Cerebellar nuclear complex (tissue), 1 donor: Measurements from ENCODE around the gene TIPARP.
"Not testable (repeated sequence)": the region's sequence is repeated elsewhere in the genome, so short reads cannot be mapped to it uniquely, and the experiment has no call there.

Experiments
- DNase-seq, 2 experiments: peaks; one replicate each; lab custom pipeline; 2025; lab: John Stamatoyannopoulos, UW

TIPARP gene

GRCh38 chr3:156646958-156647357 is 27.4 kb upstream of the TIPARP start:
- no peak for DNase-seq

GRCh38 chr3:156648086-156648485 is 26.3 kb upstream of the TIPARP start:
- no peak for DNase-seq

DNA sequence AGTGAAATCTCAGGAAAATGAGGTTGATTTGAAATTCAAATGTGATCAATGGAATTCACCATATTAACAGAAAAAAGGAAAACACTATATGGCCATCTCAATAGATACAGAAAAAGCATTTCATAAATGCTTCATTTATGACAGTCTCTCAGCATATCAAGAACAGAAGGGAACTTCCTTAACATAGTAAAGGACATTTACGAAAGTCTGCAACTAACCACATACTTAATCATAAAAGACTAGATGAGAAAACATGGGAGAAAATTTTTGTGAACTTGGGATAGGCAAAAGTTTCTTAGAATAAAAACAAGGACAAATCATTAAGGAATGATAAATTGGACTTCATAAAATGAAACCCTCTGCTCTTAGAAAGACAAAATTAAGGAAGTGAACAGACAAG is 24.7 kb upstream of the TIPARP start:
- DNase-seq: no peak

DNA sequence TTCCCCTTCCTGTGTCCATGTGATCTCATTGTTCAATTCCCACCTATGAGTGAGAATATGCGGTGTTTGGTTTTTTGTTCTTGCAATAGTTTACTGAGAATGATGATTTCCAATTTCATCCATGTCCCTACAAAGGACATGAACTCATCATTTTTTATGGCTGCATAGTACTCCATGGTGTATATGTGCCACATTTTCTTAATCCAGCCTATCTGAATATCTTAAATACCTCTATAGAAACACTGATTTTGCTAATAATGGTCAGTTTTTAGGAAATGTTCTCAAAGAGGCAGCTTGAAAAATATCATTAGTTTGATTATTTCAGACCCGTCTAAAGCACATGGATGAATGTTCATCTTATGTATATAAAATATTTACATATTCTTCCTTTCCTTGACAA is 21.7 kb upstream of the TIPARP start:
- not testable (repeated sequence) for DNase-seq

GRCh38 chr3:156654834-156655233 is 19.6 kb upstream of the TIPARP start:
- DNase-seq: no peak

- DNase-seq: no peak
Observed at GRCh38 chr3:156655819-156656550, 18.4 kb upstream of the TIPARP start.

DNA sequence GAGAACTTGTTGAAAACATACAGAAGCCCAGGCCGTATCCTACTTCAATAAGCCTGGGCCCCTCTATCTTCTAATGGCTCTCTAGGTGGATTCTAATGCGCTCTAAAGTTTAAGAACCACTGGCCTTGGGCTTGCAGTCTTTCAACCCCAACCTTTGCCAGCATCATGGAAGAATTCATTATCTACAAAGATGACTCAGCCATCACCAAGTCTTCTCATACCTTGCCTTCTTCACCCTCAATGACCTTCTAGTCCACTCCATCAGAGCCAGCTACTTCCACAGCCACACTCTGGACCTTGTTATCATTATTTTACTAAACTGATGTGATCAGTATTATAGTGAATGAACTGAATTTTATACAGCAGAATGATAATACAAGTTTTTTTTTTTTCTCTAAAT is 16.9 kb upstream of the TIPARP start:
- DNase-seq: no peak

- DNase-seq: no peak
Observed at GRCh38 chr3:156657862-156658731, 16.3 kb upstream of the TIPARP start.

GRCh38 chr3:156658732-156659090 is 15.7 kb upstream of the TIPARP start:
- DNase-seq: no peak

DNA sequence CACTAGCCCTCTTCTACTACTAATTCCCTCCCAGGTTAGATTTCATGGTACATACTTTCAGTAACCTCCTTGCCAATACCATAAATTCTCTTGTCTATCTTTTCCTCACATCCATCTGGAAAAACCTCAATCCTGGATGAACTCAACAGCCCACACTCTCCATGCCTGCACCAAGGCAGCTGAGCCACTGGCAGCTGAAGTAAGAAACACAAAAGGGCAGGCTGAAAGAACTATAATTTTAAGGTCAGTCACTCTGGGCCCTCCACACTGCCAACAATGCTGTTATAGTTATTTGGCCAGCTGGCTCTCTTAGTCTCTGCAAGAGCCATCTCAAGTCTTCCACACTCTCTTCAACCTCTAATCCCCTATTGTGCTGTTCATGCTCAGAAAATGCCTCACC is 15.1 kb upstream of the TIPARP start:
- no peak for DNase-seq

DNA sequence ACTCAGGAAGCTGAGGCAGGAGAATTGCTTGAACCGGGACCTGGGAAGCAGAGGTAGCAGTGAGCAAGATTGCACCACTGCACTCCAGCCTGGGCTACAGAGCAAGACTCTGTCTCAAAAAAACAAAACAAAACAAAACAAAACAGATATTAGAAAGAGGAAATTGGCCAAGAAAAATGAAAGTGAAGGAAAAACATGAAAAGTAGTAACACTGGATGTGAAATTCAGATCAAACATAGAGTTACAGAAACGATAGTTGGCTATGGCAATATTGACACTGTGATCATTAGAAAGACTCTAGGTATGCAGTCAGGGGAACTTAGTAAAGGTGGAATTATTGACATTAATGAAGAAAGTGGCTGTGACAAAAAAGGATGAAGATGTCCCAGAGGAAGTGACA is 13.2 kb upstream of the TIPARP start:
- DNase-seq: no peak

DNA sequence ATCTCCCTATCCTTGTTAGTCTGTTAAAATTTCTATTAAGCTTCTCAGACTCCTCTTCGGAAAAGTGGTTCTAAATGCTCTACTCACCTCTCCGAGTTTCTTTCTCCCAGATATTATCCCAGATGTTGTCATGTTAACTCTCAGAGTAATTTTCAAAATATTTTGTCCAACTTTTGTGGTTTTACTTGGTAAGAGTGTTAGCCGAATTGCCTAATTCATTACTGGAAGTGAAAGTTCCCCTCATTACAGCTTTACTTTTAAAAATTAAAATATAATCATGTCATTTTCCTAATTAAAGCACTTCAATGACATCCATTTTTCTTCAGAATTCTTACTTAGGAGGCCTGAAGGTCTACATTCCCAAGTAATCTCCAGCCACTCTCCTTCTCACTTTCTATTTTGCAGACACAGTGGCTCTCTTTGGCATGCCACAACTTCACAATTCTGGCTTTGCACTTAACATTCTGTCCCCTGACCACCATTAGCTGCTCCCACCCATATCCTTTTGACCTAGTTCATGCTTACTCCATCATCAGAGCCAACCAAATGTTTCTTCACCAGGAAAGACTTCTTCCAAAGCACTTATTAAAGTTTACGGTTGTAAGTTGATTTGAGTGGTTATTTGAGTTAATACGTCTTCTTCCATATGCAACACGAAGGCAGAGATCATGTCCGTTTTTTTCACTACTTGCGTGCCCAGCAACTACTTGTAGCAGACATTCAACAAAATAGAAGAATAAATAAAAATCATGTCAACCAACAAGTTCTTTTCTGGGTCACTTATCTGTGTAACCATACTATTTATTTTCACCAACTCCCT is 10.2 kb upstream of the TIPARP start:
- DNase-seq: no peak

DNA sequence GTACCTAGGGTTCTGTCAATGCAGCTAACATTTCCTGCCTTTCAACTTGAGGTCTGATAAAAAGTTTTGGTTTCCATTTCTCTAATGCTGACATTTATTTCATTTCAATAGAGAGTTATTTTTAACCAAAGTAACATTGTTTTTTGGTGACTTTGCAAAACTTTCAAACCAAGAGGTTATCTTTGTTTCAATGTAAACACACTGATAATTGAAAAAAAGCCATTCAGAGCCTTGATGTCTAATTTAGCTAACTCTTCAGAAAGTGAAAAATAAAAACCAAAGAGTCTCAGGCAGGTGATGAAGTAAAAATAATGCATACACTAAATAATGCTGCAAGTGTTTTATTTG is 9.6 kb upstream of the TIPARP start:
- DNase-seq: no peak

DNA sequence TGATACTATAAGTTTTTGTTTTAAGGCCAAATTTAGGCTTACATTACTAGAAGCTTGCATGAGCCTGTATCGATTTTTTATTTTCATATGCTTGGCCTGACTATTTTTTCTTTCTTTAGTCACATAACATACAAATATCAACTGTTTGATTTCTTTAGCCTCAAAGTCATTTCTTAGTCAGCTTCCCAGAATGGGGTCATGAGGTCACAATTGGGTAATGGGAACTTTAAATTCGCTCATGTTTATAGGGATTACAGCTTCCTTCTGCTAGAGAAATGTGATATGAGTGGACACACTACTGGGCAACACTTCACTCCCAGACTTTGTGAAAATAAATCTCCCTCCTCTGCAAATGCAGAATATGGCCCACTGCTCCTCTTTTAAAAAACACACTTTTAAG is 9.1 kb upstream of the TIPARP start:
- DNase-seq: no peak

DNA sequence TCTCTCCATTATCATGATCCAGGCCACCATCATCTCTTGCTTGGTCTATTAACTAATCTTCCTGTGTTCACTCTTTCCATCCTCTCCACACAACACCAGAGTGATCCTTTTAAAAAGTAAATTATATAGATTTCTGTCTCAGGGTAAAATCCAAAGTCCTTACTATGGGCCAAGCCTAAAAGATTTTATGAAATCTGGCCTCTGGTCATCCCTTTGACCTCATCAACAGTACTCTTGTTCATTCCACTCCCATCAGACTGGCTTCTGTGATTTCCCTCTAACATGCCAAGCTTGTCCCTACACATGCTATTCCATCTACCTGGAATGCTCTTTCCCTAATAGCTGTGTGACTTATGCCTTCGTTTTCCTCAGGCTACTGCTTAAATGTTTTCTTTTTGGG is 8.3 kb upstream of the TIPARP start:
- DNase-seq: no peak

DNA sequence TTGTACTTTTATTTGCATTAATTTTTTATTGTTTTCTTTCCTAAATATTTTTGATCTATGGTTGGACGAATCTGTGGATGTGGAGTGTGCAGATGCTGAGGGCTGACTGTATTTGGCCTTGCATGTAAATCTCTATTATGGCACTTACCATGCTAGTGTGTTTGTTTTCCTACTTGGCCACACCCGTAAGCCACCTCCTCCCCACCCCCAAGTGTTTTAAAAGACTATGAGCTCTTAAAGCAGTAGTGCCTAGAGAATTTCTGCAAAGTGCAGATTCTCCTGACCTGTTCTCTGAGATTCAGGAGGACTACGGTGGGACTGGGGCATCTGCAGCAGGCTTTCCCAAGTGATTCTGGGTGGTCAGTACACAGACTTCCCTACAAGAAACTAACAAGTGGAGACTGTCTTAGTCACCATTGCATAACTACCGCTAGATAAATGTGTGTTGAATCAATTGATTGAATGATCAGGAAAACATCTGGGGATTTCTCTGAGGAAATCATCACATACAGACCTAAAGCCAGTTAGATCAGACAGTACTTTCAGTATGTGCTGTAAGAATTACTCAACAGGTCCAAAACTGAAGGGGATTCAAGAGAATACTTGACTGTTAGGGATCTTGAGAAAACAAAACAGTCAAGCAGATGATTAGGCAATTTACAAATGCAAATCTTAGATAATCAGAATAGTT is 6.2 kb upstream of the TIPARP start:
- no peak for DNase-seq

- no peak for DNase-seq
Observed at GRCh38 chr3:156670077-156670476, 4.3 kb upstream of the TIPARP start.

GRCh38 chr3:156670652-156671051 is 3.7 kb upstream of the TIPARP start:
- no peak for DNase-seq

- DNase-seq: no peak
Observed at GRCh38 chr3:156673732-156674045, 701 bp upstream of the TIPARP start.

DNA sequence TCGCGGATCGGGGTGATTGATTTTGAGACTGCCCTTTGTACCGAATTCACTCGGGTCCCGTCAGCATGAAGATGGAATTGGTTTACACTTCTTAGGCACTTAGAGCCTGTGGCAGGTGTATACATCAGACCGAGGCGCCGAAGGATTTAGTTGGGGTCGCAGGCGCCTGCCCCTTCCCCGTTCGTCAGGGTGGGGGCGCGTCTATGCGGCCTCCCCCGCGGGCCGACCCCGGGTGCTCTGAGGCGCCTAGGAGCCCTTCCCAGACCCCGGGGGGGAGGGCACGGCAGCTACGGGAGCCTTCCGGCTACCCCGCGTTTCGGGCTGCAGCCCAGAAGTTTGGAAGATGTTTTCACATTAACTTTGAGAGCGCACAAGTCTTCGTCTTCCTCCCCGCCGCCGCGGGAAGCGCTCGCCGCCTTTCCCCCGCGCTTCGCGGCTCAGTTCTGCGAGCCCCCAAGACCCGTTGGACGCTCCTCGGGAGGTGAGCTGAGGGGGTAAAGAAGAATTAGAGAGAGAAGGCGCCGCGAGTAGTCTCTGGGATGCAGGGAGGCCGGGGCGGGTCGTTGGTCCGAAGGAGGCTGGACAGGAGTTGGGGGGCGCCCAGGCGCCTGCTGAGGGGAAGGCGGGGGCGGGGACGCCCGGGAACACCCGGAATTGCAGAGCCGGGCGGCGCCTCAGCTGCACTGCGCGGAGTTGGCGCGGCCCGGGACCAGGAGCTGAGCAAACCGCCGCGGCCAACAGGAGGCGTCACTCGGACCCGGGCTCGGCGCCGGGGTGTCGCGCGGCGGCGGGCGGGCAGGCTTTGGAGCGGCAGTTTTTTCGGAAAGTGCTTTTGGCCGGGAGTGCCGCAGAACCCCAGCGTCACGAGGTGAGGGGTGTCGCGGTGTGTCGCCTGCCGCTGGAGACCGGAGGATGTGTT is 780 bp downstream of the TIPARP start:
- DNase-seq: no peak
